SU-DHL-6 (cell line): ENCODE measurements around the gene AGAP3.

ENCODE experiments used
- H2AFZ ChIP-seq: fragments of 200-600 bp; sonication (generic); 2 replicates; pipeline ENCODE4 v1.6.1; 2014; ENCODE audit warnings: low read depth, mild to moderate bottlenecking, moderate library complexity, mixed read lengths, antibody characterized with exemption, low read length; ENCODE audit not compliant: severe bottlenecking
- H3F3A ChIP-seq: fragments of 200-600 bp; shearing (Covaris generic); 2 replicates; pipeline ENCODE4 v1.6.0; 2016; ENCODE audit warnings: antibody characterized with exemption, mild to moderate bottlenecking; ENCODE audit not compliant: insufficient read depth
- H3K27ac ChIP-seq: fragments of 200-600 bp; sonication (generic); 2 replicates; pipeline ENCODE4 v1.5.1; 2016; ENCODE audit warnings: low read depth, mild to moderate bottlenecking, low read length, moderate library complexity, mixed read lengths
- H3K27me3 ChIP-seq: fragments of 200-600 bp; sonication (generic), shearing (Covaris generic); 2 replicates; pipeline ENCODE4 v1.6.0; 2014; ENCODE audit warnings: mild to moderate bottlenecking, low read length
- H3K36me3 ChIP-seq: fragments of 200-600 bp; sonication (generic); 2 replicates; pipeline ENCODE4 v1.6.1; 2014; ENCODE audit warnings: mild to moderate bottlenecking, low read length, mixed read lengths
- H3K4me2 ChIP-seq: fragments of 300-600, 200-600 bp; shearing (Covaris generic), sonication (generic); 2 replicates; pipeline ENCODE4 v1.6.0; 2014; ENCODE audit warnings: low read length, low read depth, mild to moderate bottlenecking; ENCODE audit not compliant: poor library complexity, severe bottlenecking
- H3K4me3 ChIP-seq: fragments of 200-600 bp; sonication (generic); 2 replicates; pipeline ENCODE4 v1.5.1; 2014; ENCODE audit warnings: antibody characterized with exemption, low read length, mild to moderate bottlenecking, mixed read lengths; ENCODE audit not compliant: insufficient read depth, poor library complexity, severe bottlenecking
- H3K79me2 ChIP-seq: fragments of 200-600 bp; sonication (generic); 2 replicates; pipeline ENCODE4 v1.6.1; 2014; ENCODE audit warnings: mild to moderate bottlenecking, low read length, moderate library complexity; ENCODE audit not compliant: insufficient read depth
- H3K9ac ChIP-seq: fragments of 200-600 bp; sonication (generic); 2 replicates; pipeline ENCODE4 v1.7.0; 2014; ENCODE audit warnings: mild to moderate bottlenecking, low read length
- H3K9me2 ChIP-seq: fragments of 200-600 bp; sonication (generic); replicated peaks from 2 replicates; pipeline ENCODE4 v1.6.1; 2014; ENCODE audit warnings: low read length; ENCODE audit not compliant: insufficient read depth
- H3K9me3 ChIP-seq: fragments of 200-600 bp; sonication (generic); 2 replicates; pipeline ENCODE4 v1.6.1; 2014; ENCODE audit warnings: low read length, mixed read lengths; ENCODE audit not compliant: insufficient read depth
- H4K20me1 ChIP-seq: fragments of 200-600 bp; sonication (generic); 2 replicates; pipeline ENCODE4 v1.6.1; 2014; ENCODE audit warnings: low read depth, mild to moderate bottlenecking, antibody characterized with exemption, low read length, moderate library complexity, mixed read lengths
- EZH2phosphoT487 ChIP-seq: fragments of 200-600 bp; sonication (generic), shearing (Covaris generic); conservative IDR thresholded peaks from 2 replicates; pipeline ENCODE4 v1.6.1; 2018; ENCODE audit warnings: mild to moderate bottlenecking, antibody characterized with exemption, low read length, moderate library complexity, mixed read lengths
- TF ChIP-seq, protein P1 (sequence below): fragments of 200-600 bp; sonication (generic); IDR thresholded peaks from one replicate; pipeline ENCODE4 v1.5.1; 2017; ENCODE audit warnings: antibody characterized with exemption, mild to moderate bottlenecking, low read length, moderate library complexity; ENCODE audit not compliant: insufficient read depth, poor library complexity, severe bottlenecking

Gene AGAP3

DNA sequence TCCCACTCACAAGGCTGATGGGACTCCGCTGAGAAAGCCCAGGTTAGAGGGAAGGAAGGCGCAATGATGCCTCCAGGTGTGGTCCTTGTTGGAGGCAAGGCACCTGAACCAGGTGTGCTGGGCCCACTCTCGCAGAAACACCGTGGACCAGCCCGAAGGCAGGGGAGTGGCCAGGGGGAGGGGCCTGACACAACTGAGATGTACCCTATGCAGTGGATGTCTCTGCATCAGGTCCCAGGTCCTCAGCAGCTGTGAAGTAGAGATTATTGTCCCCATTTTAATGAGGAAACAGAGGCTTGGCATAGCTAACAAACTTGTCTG, 49.2 kb downstream of the AGAP3 start:
- Histone ChIP-seq H3K27ac (no peak overlapping the region), H3K9me2 (no peaks in the 10 kb centered on the region), H3F3A (no peaks in the 10 kb centered on the region), H3K9me3 (no peaks in the 10 kb centered on the region), H3K4me2 (no peak overlapping the region), H3K79me2 (no peaks in the 10 kb centered on the region), H3K9ac (no peak overlapping the region), H2AFZ (no peak overlapping the region), H3K27me3 (no peaks in the 10 kb centered on the region), H3K36me3 (no peaks in the 10 kb centered on the region), H4K20me1 (no peaks in the 10 kb centered on the region), H3K4me3 (no peak overlapping the region)
- TF ChIP-seq, protein P1, sequence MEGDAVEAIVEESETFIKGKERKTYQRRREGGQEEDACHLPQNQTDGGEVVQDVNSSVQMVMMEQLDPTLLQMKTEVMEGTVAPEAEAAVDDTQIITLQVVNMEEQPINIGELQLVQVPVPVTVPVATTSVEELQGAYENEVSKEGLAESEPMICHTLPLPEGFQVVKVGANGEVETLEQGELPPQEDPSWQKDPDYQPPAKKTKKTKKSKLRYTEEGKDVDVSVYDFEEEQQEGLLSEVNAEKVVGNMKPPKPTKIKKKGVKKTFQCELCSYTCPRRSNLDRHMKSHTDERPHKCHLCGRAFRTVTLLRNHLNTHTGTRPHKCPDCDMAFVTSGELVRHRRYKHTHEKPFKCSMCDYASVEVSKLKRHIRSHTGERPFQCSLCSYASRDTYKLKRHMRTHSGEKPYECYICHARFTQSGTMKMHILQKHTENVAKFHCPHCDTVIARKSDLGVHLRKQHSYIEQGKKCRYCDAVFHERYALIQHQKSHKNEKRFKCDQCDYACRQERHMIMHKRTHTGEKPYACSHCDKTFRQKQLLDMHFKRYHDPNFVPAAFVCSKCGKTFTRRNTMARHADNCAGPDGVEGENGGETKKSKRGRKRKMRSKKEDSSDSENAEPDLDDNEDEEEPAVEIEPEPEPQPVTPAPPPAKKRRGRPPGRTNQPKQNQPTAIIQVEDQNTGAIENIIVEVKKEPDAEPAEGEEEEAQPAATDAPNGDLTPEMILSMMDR, result no peak
- TF ChIP-seq EZH2phosphoT487, result no peak

DNA sequence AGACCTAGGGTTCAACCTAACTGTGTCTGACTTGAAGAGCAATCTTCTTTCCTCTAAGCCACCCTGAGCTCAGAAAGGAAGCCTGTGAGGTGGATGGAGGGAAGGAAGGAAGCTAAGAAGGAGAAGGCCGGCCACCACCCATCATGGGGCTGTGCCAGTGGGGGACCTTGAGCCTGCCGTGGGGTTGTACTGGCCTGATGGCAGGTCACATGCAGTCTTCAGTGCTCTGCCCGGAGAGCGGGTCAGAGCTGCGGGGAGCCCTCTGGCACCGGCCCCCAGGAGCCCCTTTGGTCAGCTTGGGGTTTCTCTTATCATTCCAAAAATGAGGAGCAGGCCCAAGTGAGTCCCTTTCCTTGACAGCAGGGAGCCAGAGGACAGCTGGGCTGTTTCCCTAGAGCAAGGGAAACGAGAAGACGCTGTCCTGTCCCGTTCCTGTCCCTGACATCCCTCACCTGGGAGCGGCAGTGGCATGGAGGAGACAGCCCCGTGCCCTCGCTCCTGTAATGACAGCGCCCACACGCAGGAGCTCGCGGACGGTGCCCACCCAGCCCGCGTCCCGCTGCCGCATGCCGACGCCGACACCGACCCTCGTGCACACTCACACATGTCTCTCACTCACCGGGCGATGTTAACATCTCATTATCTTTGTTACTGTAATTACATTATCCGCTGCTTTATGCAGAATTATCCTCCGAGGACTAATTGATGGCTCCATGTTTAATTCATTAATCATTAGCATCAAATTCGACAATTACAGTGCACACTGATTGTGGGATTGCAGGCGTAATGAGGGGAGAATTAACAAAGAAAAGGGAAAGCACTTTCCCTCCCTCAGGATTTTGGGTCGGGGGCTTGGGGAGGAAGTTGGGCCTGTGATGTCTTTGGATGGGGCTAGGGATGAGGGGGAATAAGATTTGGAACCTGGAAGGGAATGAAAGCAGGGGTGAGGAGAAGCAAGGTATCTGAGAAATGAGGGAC, 49.9 kb downstream of the AGAP3 start:
- Histone ChIP-seq H4K20me1 (no peaks in the 10 kb centered on the region), H3K36me3 (no peaks in the 10 kb centered on the region), H3K9ac (no peak overlapping the region)

DNA sequence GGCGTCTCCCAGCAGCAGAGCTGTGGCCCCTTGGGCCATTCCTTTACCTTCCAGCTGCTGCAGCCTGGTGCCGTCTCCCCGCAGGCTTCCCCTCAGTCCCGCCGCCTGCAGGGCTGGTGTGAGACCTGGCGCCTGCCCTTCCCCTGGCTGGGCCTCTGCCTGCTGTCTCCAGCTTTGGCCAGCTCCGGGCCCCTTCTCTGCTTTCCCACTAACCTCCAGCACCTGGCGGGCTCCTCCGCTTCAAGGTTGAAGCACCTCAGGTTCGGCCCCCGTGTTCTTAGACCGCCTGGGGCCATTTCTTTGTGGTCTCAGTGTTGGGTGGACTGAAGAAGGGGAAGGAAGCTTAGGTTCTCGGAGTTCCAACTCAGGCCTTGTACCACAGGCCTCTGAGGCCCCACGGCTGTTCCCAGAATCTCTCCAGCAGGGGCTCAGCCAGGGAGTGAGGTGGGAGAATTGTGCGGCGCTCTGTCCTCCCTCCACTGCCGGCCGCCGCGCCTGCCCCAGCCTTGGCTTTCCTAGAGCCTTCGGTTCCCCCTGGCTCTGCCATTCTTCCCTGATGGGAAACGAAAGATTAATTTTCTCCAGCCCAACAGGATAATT, 50.9 kb downstream of the AGAP3 start:
- Histone ChIP-seq H3K9me2 (no peaks in the 10 kb centered on the region), H3F3A (no peaks in the 10 kb centered on the region), H3K9me3 (no peaks in the 10 kb centered on the region), H2AFZ (no peak overlapping the region), H3K4me3 (no peak overlapping the region), H3K27ac (no peak overlapping the region), H3K4me2 (no peak overlapping the region), H4K20me1 (no peaks in the 10 kb centered on the region), H3K36me3 (no peaks in the 10 kb centered on the region), H3K79me2 (no peaks in the 10 kb centered on the region), H3K27me3 (no peaks in the 10 kb centered on the region), H3K9ac (no peak overlapping the region)
- no peak for TF ChIP-seq EZH2phosphoT487
- TF ChIP-seq, protein P1, result no peak

More for the DNA sequence above, 49.9 kb downstream of the AGAP3 start:
- Histone ChIP-seq H3K79me2 (no peaks in the 10 kb centered on the region), H3K4me3 (no peak overlapping the region), H3F3A (no peaks in the 10 kb centered on the region), H3K27ac (no peak overlapping the region), H3K9me2 (no peaks in the 10 kb centered on the region), H2AFZ (no peak overlapping the region), H3K4me2 (no peak overlapping the region), H3K9me3 (no peaks in the 10 kb centered on the region), H3K27me3 (no peaks in the 10 kb centered on the region)
- TF ChIP-seq, protein P1, result no peak
- TF ChIP-seq EZH2phosphoT487, result no peak
